Eye (tissue), 1 donor: ENCODE data around the gene FOS.

Source experiments
- DNase-seq: peaks from one replicate; pipeline ENCODE4 v3.0.0-alpha.2; 2015

Gene FOS

GRCh38 chr14:75252254-75252837 is 26.3 kb upstream of the FOS start:
- DNase-seq = no peak

- no peak for DNase-seq
These were observed 24.2 kb upstream of the FOS start for GRCh38 chr14:75254381-75254822.

- DNase-seq = no peak
These were observed 23.6 kb upstream of the FOS start for GRCh38 chr14:75254901-75255584.

- no peak for DNase-seq
These were observed 20.4 kb upstream of the FOS start for GRCh38 chr14:75258079-75258802.

- DNase-seq = peak; percentile 100
These were observed 19.7 kb upstream of the FOS start for GRCh38 chr14:75258803-75259509.

- no peak for DNase-seq
These were observed 19.1 kb upstream of the FOS start for GRCh38 chr14:75259510-75259855.

- DNase-seq = peak; percentile 67
These were observed 18.4 kb upstream of the FOS start for GRCh38 chr14:75260025-75260763.

- DNase-seq = no peak
These were observed 16.8 kb upstream of the FOS start for GRCh38 chr14:75261820-75262219.

- DNase-seq = no peak
These were observed 16.0 kb upstream of the FOS start for GRCh38 chr14:75262641-75263040.

GRCh38 chr14:75264036-75264435 is 14.6 kb upstream of the FOS start:
- no peak for DNase-seq

GRCh38 chr14:75267141-75267721 is 11.4 kb upstream of the FOS start:
- peak; percentile 63 for DNase-seq

GRCh38 chr14:75268633-75269550 is 9.7 kb upstream of the FOS start:
- DNase-seq = no peak

GRCh38 chr14:75271514-75271913 is 7.1 kb upstream of the FOS start:
- no peak for DNase-seq

- DNase-seq = peak; percentile 19
These were observed 5.2 kb upstream of the FOS start for GRCh38 chr14:75273272-75274049.

- no peak for DNase-seq
These were observed 4.4 kb upstream of the FOS start for GRCh38 chr14:75274050-75274898.

- no peak for DNase-seq
These were observed 3.6 kb upstream of the FOS start for GRCh38 chr14:75274899-75275569.

- no peak for DNase-seq
These were observed 3.0 kb upstream of the FOS start for GRCh38 chr14:75275598-75275997.

- DNase-seq = peak; percentile 91
These were observed 1.4 kb upstream of the FOS start for GRCh38 chr14:75277008-75277814.
